Hepatocyte (in vitro differentiated cells): ENCODE results near the gene SUMF2. TPM values are rescaled to one million over a fixed set of nuclear protein-coding genes. Genes with fewer than 3 reads are reported as not detected.
"Not testable (repeated sequence)": the region's sequence is repeated elsewhere in the genome, so short reads cannot be mapped to it uniquely, and the experiment has no call there.

ENCODE experiments used
- DNase-seq: peaks from one replicate; pipeline ENCODE4 v3.0.0-alpha.2; 2016; ENCODE audit warnings: low spot score
- H2AFZ ChIP-seq: fragments of 200-600 bp; sonication (generic); 2 replicates; pipeline ENCODE4 v1.6.0; 2016; ENCODE audit warnings: antibody characterized with exemption, mild to moderate bottlenecking
- H3K27ac ChIP-seq: fragments of 200-600 bp; sonication (generic); 2 replicates; pipeline ENCODE4 v1.5.1; 2016; ENCODE audit warnings: mild to moderate bottlenecking
- H3K27me3 ChIP-seq: fragments of 200-600 bp; sonication (generic); 2 replicates; pipeline ENCODE4 v1.6.1; 2016
- H3K36me3 ChIP-seq: fragments of 200-600 bp; sonication (generic); replicated peaks from 2 replicates; pipeline ENCODE4 v1.5.1; 2016; ENCODE audit warnings: low read depth; ENCODE audit not compliant: insufficient read depth
- H3K4me1 ChIP-seq: fragments of 200-600 bp; sonication (generic); 2 replicates; pipeline ENCODE4 v1.5.1; 2016; ENCODE audit warnings: mild to moderate bottlenecking, moderate library complexity; ENCODE audit not compliant: insufficient read depth
- H3K4me2 ChIP-seq: fragments of 200-600 bp; sonication (generic); 2 replicates; pipeline ENCODE4 v1.6.0; 2016
- H3K4me3 ChIP-seq: fragments of 200-600 bp; sonication (generic); 2 replicates; pipeline ENCODE4 v1.5.1; 2016; ENCODE audit warnings: mild to moderate bottlenecking
- H3K79me2 ChIP-seq: fragments of 200-600 bp; sonication (generic); 2 replicates; pipeline ENCODE4 v1.6.0; 2017; ENCODE audit warnings: mild to moderate bottlenecking
- H3K9me2 ChIP-seq: fragments of 200-600 bp; sonication (generic); replicated peaks from 2 replicates; pipeline ENCODE4 v1.6.0; 2017; ENCODE audit warnings: mild to moderate bottlenecking; ENCODE audit not compliant: insufficient read depth
- H3K9me3 ChIP-seq: fragments of 200-600 bp; sonication (generic); 2 replicates; pipeline ENCODE4 v1.5.1; 2016; ENCODE audit warnings: low read depth, mild to moderate bottlenecking
- H4K20me1 ChIP-seq: fragments of 200-600 bp; sonication (generic); 2 replicates; pipeline ENCODE4 v1.6.0; 2016; ENCODE audit warnings: mild to moderate bottlenecking; ENCODE audit not compliant: insufficient read depth, poor library complexity, severe bottlenecking
- EZH2 ChIP-seq: fragments of 200-600 bp; sonication (generic); IDR thresholded peaks from 2 replicates; pipeline ENCODE4 v1.6.1; 2016; ENCODE audit warnings: antibody characterized with exemption, mild to moderate bottlenecking, borderline replicate concordance
- EZH2phosphoT487 ChIP-seq: fragments of 200-600 bp; sonication (generic); IDR thresholded peaks from one replicate; pipeline ENCODE4 v1.6.1; 2018; ENCODE audit warnings: antibody characterized with exemption, mild to moderate bottlenecking, low read depth, moderate library complexity; ENCODE audit not compliant: unreplicated experiment, severe bottlenecking
- WGBS: methylation state at CpG from one replicate; pipeline ENCODE4 v1.1.6; 2016; ENCODE audit warnings: low lambda C conversion rate; ENCODE audit errors: missing lambda C conversion rate; 5-methylcytosine and 5-hydroxymethylcytosine counted together
- polyA plus RNA-seq: library from polyadenylated mRNA; unstranded; fragments of >200 nt; fragmentation: Nextera tagmentation; extraction: Ambion mirVana; gene quantifications from 2 replicates; pipeline ENCODE4 v1.2.1, GENCODE V29; 2016
- total RNA-seq: library from RNA; depleted of rRNA; stranded (reverse); fragments of >200 nt; gene quantifications from 2 replicates; pipeline ENCODE4 v1.2.3, GENCODE V29; 2014
- TF ChIP-seq, protein P1 (sequence below): fragments of 200-600 bp; sonication (generic); IDR thresholded peaks from 2 replicates; pipeline ENCODE4 v1.5.1; 2016; ENCODE audit warnings: antibody characterized with exemption, mild to moderate bottlenecking; ENCODE audit not compliant: poor library complexity

The SUMF2 gene
- total and polyA plus RNA-seq, 2 experiments from 2014 or later = 161 to 181 TPM

DNA sequence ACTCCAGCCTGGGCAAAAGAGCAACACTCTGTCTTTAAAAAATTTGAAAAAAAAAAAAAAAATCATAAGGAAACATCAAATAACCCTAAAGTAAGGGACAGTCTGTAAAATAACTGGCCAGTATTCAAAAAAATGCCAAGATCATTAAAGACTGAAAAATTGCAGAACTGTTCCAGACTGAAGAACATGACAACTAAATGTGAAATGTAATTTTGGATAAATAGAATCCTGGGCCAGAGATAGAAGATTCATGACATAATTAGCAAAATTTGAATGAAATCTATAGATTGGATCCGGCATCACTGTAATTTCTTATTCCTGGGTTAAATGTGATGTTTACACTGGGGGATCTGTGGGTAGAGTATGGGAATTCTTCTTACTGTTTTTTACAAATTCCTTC, 15.8 kb upstream of the SUMF2 start:
- H4K20me1 ChIP-seq = no peaks in the 10 kb centered on the region
- WGBS = 63% methylated on average over 1 of the region's 1 CpG
- no peak overlapping the region for H3K4me3 ChIP-seq
- no peaks in the 10 kb centered on the region for H3K36me3 ChIP-seq
- no peaks in the 10 kb centered on the region for H3K9me3 ChIP-seq
- peaks cover 55% of the 10 kb centered on the region for H3K79me2 ChIP-seq
- H3K9me2 ChIP-seq = no peaks in the 10 kb centered on the region
- H2AFZ ChIP-seq = no peak overlapping the region
- DNase-seq = no peak
- H3K27me3 ChIP-seq = no peaks in the 10 kb centered on the region
- no peak for TF ChIP-seq EZH2phosphoT487
- TF ChIP-seq, protein P1, sequence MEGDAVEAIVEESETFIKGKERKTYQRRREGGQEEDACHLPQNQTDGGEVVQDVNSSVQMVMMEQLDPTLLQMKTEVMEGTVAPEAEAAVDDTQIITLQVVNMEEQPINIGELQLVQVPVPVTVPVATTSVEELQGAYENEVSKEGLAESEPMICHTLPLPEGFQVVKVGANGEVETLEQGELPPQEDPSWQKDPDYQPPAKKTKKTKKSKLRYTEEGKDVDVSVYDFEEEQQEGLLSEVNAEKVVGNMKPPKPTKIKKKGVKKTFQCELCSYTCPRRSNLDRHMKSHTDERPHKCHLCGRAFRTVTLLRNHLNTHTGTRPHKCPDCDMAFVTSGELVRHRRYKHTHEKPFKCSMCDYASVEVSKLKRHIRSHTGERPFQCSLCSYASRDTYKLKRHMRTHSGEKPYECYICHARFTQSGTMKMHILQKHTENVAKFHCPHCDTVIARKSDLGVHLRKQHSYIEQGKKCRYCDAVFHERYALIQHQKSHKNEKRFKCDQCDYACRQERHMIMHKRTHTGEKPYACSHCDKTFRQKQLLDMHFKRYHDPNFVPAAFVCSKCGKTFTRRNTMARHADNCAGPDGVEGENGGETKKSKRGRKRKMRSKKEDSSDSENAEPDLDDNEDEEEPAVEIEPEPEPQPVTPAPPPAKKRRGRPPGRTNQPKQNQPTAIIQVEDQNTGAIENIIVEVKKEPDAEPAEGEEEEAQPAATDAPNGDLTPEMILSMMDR = no peak
- TF ChIP-seq EZH2 = no peak
- no peak overlapping the region for H3K4me2 ChIP-seq
- H3K27ac ChIP-seq = peak overlapping the region; percentile 90
- H3K4me1 ChIP-seq = peaks cover 38% of the 10 kb centered on the region

DNA sequence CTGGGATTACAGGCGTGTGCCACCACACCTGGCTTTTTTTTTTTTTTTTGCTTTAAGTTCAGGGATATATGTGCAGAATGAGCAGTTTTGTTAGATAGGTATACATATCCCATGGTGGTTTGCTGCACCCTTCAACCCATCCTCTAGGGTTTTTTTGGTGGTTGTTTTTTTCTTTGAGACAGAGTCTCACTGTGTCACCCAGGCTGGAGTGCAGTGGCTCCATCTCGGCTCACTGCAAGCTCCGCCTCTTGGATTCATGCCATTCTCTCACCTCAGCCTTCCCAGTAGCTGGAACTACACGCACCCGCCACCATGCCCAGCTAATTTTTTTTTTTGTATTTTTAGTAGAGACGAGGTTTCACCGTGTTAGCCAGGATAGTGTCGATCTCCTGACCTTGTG, 15.3 kb upstream of the SUMF2 start:
- H3K4me2 ChIP-seq = not testable (repeated sequence)

DNA sequence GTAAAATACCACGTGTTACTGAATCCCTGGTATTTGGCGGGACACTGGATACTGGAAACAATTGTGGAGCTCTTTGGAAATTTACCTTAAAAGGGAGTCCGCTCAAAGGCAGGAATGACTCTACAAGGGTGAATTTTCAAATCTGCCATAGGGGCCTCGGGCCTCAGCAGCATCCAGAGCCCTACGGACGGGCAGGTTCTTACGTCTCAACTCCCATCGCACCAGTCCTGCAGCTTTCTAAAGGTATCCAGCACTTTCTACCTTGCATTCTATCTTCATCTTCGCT, 13.1 kb upstream of the SUMF2 start:
- H3K27me3 ChIP-seq = no peaks in the 10 kb centered on the region

More for the DNA sequence above, 15.3 kb upstream of the SUMF2 start:
- peaks cover 55% of the 10 kb centered on the region for H3K79me2 ChIP-seq
- not testable (repeated sequence) for H3K27me3 ChIP-seq, H3K9me2 ChIP-seq, H3K4me3 ChIP-seq, H4K20me1 ChIP-seq, H3K9me3 ChIP-seq, H3K36me3 ChIP-seq, H2AFZ ChIP-seq
- peak; percentile 30 for DNase-seq
- WGBS = 63% methylated on average over 8 of the region's 8 CpGs
- H3K4me1 ChIP-seq = peaks cover 40% of the 10 kb centered on the region
- peak overlapping the region; percentile 90 for H3K27ac ChIP-seq

DNA sequence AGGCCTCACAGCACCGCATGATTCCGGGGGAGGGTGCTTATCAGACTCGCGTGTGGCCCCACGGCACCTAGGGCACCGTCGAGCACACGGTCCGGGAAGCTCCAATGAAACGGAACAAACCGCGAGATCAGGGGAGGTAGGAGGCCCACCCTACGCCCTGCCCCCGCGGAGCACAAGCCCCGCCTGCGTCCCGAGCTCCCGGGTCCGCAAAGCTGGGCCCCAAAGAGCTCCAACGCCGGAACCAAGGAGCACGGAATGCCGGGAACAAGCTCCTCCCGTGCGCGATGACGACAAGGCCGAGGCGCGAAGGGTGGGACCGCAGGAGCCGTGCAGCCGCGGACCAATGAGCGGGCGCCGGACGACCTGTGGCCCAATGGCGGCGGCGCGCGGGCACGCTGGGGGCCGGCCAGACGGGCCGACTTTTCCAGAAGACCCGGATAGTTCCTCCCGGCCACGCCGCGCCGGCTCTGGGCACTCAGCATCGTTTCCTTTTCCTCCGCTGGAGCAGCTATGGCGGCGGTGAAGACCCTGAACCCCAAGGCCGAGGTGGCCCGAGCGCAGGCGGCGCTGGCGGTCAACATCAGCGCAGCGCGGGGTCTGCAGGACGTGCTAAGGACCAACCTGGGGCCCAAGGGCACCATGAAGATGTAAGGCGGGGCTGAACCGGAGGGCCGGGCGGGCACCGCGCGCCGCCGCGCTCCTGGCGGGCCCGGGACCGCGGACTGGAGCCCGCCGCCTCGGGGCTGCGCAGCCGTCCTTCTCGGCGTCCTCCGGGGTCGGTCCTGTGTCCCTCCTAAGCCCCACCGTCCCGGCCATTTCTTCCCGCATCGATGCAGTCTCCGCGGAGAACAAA, 12.5 kb upstream of the SUMF2 start, which contains the start of the genes CCT6A and PSPH:
Gene CCT6A, plus strand, starts transcription at position 427 of the 853 bp plus-strand sequence. Its CDS starts 84 bp downstream, at position 511.
Gene PSPH, minus strand, starts transcription at position 106 of the 853 bp plus-strand sequence. CDS start 30,232 bp downstream, outside the sequence.
- Histone ChIP-seq H3K36me3 (no peaks in the 10 kb centered on the region), H4K20me1 (no peaks in the 10 kb centered on the region), H3K9me3 (no peaks in the 10 kb centered on the region), H3K4me2 (peak within 1 kb of the TSS; percentile 90), H3K79me2 (peaks cover 62% of the 10 kb centered on the region), H2AFZ (peak within 1 kb of the TSS; percentile 60), H3K27me3 (no peaks in the 10 kb centered on the region), H3K4me3 (peak within 1 kb of the TSS; percentile 64), H3K9me2 (no peaks in the 10 kb centered on the region), H3K27ac (peak within 1 kb of the TSS; percentile 96), H3K4me1 (peaks cover 36% of the 10 kb centered on the region)
- WGBS = 1% methylated on average over 89 of the region's 97 CpGs
- no peak for TF ChIP-seq EZH2phosphoT487
- TF ChIP-seq, protein P1 = no peak
- no peak for TF ChIP-seq EZH2
- peak; percentile 99 for DNase-seq

More for the DNA sequence above, 13.1 kb upstream of the SUMF2 start:
- Histone ChIP-seq H2AFZ (peak overlapping the region; percentile 60), H3K36me3 (no peaks in the 10 kb centered on the region), H4K20me1 (no peaks in the 10 kb centered on the region), H3K9me2 (no peaks in the 10 kb centered on the region), H3K9me3 (no peaks in the 10 kb centered on the region), H3K4me2 (peak overlapping the region; percentile 83), H3K79me2 (peaks cover 62% of the 10 kb centered on the region), H3K4me1 (peaks cover 40% of the 10 kb centered on the region), H3K4me3 (peak overlapping the region; percentile 64), H3K27ac (peak overlapping the region; percentile 95)
- 1% methylated on average over 9 of the region's 9 CpGs for WGBS
- no peak for DNase-seq
- TF ChIP-seq EZH2phosphoT487 (no peak), EZH2 (no peak)
- TF ChIP-seq, protein P1 = no peak
